H9 (cell line): ENCODE measurements around the gene CNNM1. TPM values are rescaled to one million over a fixed set of nuclear protein-coding genes. Genes with fewer than 3 reads are reported as not detected.

Source experiments
- DNase-seq: peaks from one replicate; pipeline ENCODE4 v3.0.0-alpha.2; 2017
- H2AFZ ChIP-seq: one replicate; pipeline ENCODE4 v1.6.1; 2013; ENCODE audit warnings: mild to moderate bottlenecking, low read length, control low read depth, moderate library complexity
- H2AK5ac ChIP-seq: 2 replicates; pipeline ENCODE4 v1.6.1; 2013; ENCODE audit warnings: low read length, control low read depth, mixed read lengths; ENCODE audit not compliant: insufficient read length
- H2BK120ac ChIP-seq: one replicate; pipeline ENCODE4 v1.6.1; 2013; ENCODE audit warnings: low read depth, mild to moderate bottlenecking, low read length, control low read depth, inconsistent platforms; ENCODE audit not compliant: poor library complexity, severe bottlenecking
- H2BK12ac ChIP-seq: 2 replicates; pipeline ENCODE4 v1.6.1; 2013; ENCODE audit warnings: low read length, control low read depth, mixed read lengths, low read depth; ENCODE audit not compliant: insufficient read length
- H2BK15ac ChIP-seq: 2 replicates; pipeline ENCODE4 v1.6.1; 2013; ENCODE audit warnings: low read depth, low read length, control low read depth
- H2BK20ac ChIP-seq: one replicate; pipeline ENCODE4 v1.6.1; 2013; ENCODE audit warnings: low read depth, mild to moderate bottlenecking, low read length, control low read depth, inconsistent platforms; ENCODE audit not compliant: poor library complexity, severe bottlenecking
- H2BK5ac ChIP-seq: 2 replicates; pipeline ENCODE4 v1.6.1; 2013; ENCODE audit warnings: low read length, control low read depth, mixed read lengths; ENCODE audit not compliant: insufficient read length
- H3K14ac ChIP-seq: 2 replicates; pipeline ENCODE4 v1.6.1; 2013; ENCODE audit warnings: low read length, control low read depth; ENCODE audit not compliant: insufficient read depth
- H3K18ac ChIP-seq: 2 replicates; pipeline ENCODE4 v1.6.1; 2013; ENCODE audit warnings: low read depth, mild to moderate bottlenecking, mixed read lengths, low read length, control low read depth; ENCODE audit not compliant: insufficient read length
- H3K23ac ChIP-seq: 2 replicates; pipeline ENCODE4 v1.6.1; 2013; ENCODE audit warnings: low read length, control low read depth, mixed read lengths, low read depth; ENCODE audit not compliant: insufficient read length
- H3K23me2 ChIP-seq: 2 replicates; pipeline ENCODE4 v1.6.1; 2013; ENCODE audit warnings: low read depth, mild to moderate bottlenecking, mixed read lengths, low read length, control low read depth; ENCODE audit not compliant: insufficient read length, poor library complexity, severe bottlenecking
- H3K27ac ChIP-seq: 2 replicates; pipeline ENCODE4 v1.5.1; 2013; ENCODE audit warnings: low read length, control low read depth, mixed read lengths, low read depth; ENCODE audit not compliant: insufficient read length
- H3K27me3 ChIP-seq: 2 replicates; pipeline ENCODE4 v1.6.1; 2013; ENCODE audit warnings: low read length, control low read depth, inconsistent platforms; ENCODE audit not compliant: insufficient read depth
- H3K4ac ChIP-seq: 2 replicates; pipeline ENCODE4 v1.6.1; 2013; ENCODE audit warnings: low read depth, mild to moderate bottlenecking, control low read depth, inconsistent platforms, low read length, moderate library complexity
- H3K4me1 ChIP-seq: 2 replicates; pipeline ENCODE4 v1.6.1; 2013; ENCODE audit warnings: low read length, control low read depth, inconsistent platforms; ENCODE audit not compliant: insufficient read depth
- H3K4me2 ChIP-seq: 2 replicates; pipeline ENCODE4 v1.6.1; 2013; ENCODE audit warnings: low read length, control low read depth, mixed read lengths; ENCODE audit not compliant: insufficient read length, insufficient read depth
- H3K56ac ChIP-seq: 2 replicates; pipeline ENCODE4 v1.6.1; 2013; ENCODE audit warnings: low read depth, mild to moderate bottlenecking, mixed read lengths, low read length, control low read depth; ENCODE audit not compliant: insufficient read length
- H3K79me1 ChIP-seq: 2 replicates; pipeline ENCODE4 v1.6.1; 2013; ENCODE audit warnings: low read depth, mild to moderate bottlenecking, moderate library complexity, low read length, control low read depth, inconsistent platforms; ENCODE audit not compliant: insufficient read depth, poor library complexity, severe bottlenecking
- H3K79me2 ChIP-seq: 2 replicates; pipeline ENCODE4 v1.6.1; 2013; ENCODE audit warnings: low read length, control low read depth, inconsistent platforms; ENCODE audit not compliant: insufficient read depth
- H3K9ac ChIP-seq: 2 replicates; pipeline ENCODE4 v1.6.1; 2013; ENCODE audit warnings: low read length, control low read depth, mixed read lengths; ENCODE audit not compliant: insufficient read length; ENCODE audit errors: extremely low read depth
- H3K9me3 ChIP-seq: one replicate; pipeline ENCODE4 v1.6.1; 2013; ENCODE audit warnings: low read depth, low read length, inconsistent platforms; ENCODE audit not compliant: control insufficient read depth
- H3T11ph ChIP-seq: one replicate; pipeline ENCODE4 v1.6.1; 2013; ENCODE audit warnings: mild to moderate bottlenecking, low read length, control low read depth, inconsistent platforms
- H4K20me1 ChIP-seq: one replicate; pipeline ENCODE4 v1.6.1; 2013; ENCODE audit not compliant: control insufficient read depth, insufficient read length, insufficient read depth
- H4K5ac ChIP-seq: 2 replicates; pipeline ENCODE4 v1.6.1; 2013; ENCODE audit warnings: low read depth, mild to moderate bottlenecking, mixed read lengths, low read length, control low read depth; ENCODE audit not compliant: insufficient read length
- H4K8ac ChIP-seq: replicated peaks from 2 replicates; pipeline ENCODE4 v1.6.1; 2013; ENCODE audit warnings: low read length, control low read depth, mixed read lengths, low read depth; ENCODE audit not compliant: insufficient read length
- H4K91ac ChIP-seq: 2 replicates; pipeline ENCODE4 v1.6.1; 2013; ENCODE audit warnings: low read depth, mild to moderate bottlenecking, moderate library complexity, mixed read lengths, low read length, control low read depth; ENCODE audit not compliant: insufficient read length
- H3K27ac Mint-ChIP-seq, 3 experiments: 2 replicates in 2 of 3; 3 replicates in 1 of 3; pipeline ENCODE4 v1.8.0; 2020 to 2021; ENCODE audit warnings: mixed read lengths in 3 of 3, mild to moderate bottlenecking in 1 of 3, moderate library complexity in 1 of 3
- H3K27me3 Mint-ChIP-seq: 2 replicates; pipeline ENCODE4 v1.8.0; 2021; ENCODE audit warnings: low read depth, mild to moderate bottlenecking, moderate library complexity, mixed read lengths
- H3K36me3 Mint-ChIP-seq, 3 experiments: 2 replicates in 2 of 3; 3 replicates in 1 of 3; pipeline ENCODE4 v1.8.0; 2020 to 2021; ENCODE audit warnings: low read depth in 3 of 3, mixed read lengths in 3 of 3; ENCODE audit not compliant: insufficient read depth in 1 of 3
- H3K4me1 Mint-ChIP-seq, 2 experiments: 2 replicates each; pipeline ENCODE4 v1.8.0; 2020; ENCODE audit warnings: mixed read lengths in 2 of 2
- H3K4me3 Mint-ChIP-seq, 2 experiments: 2 replicates in 1 of 2; 3 replicates in 1 of 2; pipeline ENCODE4 v1.8.0; 2020 to 2021; ENCODE audit warnings: mild to moderate bottlenecking in 2 of 2, mixed read lengths in 2 of 2, moderate library complexity in 1 of 2
- H3K9me3 Mint-ChIP-seq, 2 experiments: 2 replicates in 1 of 2; 3 replicates in 1 of 2; pipeline ENCODE4 v1.8.0; 2020; ENCODE audit warnings: mild to moderate bottlenecking in 2 of 2, mixed read lengths in 2 of 2, moderate library complexity in 1 of 2
- CTCF ChIP-seq: fragments of 200-600 bp; sonication (generic); conservative IDR thresholded peaks from 3 replicates; pipeline ENCODE4 v1.8.0; 2021; ENCODE audit warnings: antibody characterized with exemption, mild to moderate bottlenecking
- WGBS: extraction: QIAGEN DNeasy Blood & Tissue Kit; methylation state at CpG from one replicate; pipeline ENCODE4 v1.1.7; 2013; ENCODE audit warnings: missing lambda C conversion rate, low lambda C conversion rate, mixed read lengths; ENCODE audit not compliant: insufficient read length; ENCODE audit errors: extremely low coverage; 5-methylcytosine and 5-hydroxymethylcytosine counted together
- total RNA-seq: library from RNA; stranded (reverse); gene quantifications from 2 replicates; pipeline ENCODE4 v1.2.1, GENCODE V29; 2021

The CNNM1 gene
- total RNA-seq, 1 experiment from 2014 or later = 0.35 TPM

GRCh38 chr10:99337311-99337811 lies 8.2 kb downstream of the CNNM1 start:
- Histone ChIP-seq H3K27me3 (no peaks in the 10 kb centered on the region; the same call in 1 of the 2 replicates), H3K27ac (no peak overlapping the region), H3K56ac (no peak overlapping the region), H2BK12ac (no peak overlapping the region), H3K9me3 (no peaks in the 10 kb centered on the region), H3K14ac (no peak overlapping the region), H3K79me2 (no peaks in the 10 kb centered on the region), H3K4me1 (no peaks in the 10 kb centered on the region), H3K9ac (no peak overlapping the region), H4K5ac (no peak overlapping the region), H4K20me1 (no peaks in the 10 kb centered on the region), H3T11ph (no peak overlapping the region), H3K23ac (no peak overlapping the region), H3K18ac (no peak overlapping the region), H3K4ac (no peak overlapping the region), H2BK5ac (no peak overlapping the region), H3K79me1 (no peaks in the 10 kb centered on the region), H2BK20ac (no peak overlapping the region), H2AK5ac (no peak overlapping the region), H2BK120ac (no peak overlapping the region), H2BK15ac (no peak overlapping the region), H2AFZ (no peak overlapping the region), H3K4me2 (no peak overlapping the region), H4K91ac (no peak overlapping the region), H4K8ac (no peak overlapping the region), H3K23me2 (no peaks in the 10 kb centered on the region)
- peaks cover 0 to 8% (median 0%) of the 10 kb centered on the region in 3 experiments; a peak in 2 of 7 replicates for H3K36me3 Mint-ChIP-seq
- WGBS = no CpG with 5 or more reads among the region's 2 CpGs
- peaks cover 37% of the 10 kb centered on the region for H3K27me3 Mint-ChIP-seq
- no peak for DNase-seq
- H3K9me3 Mint-ChIP-seq = 0 out of 5 replicates have a peak, but pooled peaks cover 0 to 2% of the 10 kb centered on the region in 2 experiments
- H3K4me1 Mint-ChIP-seq = peaks cover 3 to 10% of the 10 kb centered on the region in 2 experiments; a peak in 2 of 4 replicates
- TF ChIP-seq CTCF = no peak
- no peak overlapping the region for H3K4me3 Mint-ChIP-seq
- no peak overlapping the region for H3K27ac Mint-ChIP-seq
